ENCODE measurements around the gene RFC2. TPM values are rescaled to one million over a fixed set of nuclear protein-coding genes. Genes with fewer than 3 reads are reported as not detected.
"Not testable (repeated sequence)": the region's sequence is repeated elsewhere in the genome, so short reads cannot be mapped to it uniquely, and the experiment has no call there.

RFC2 gene
- total RNA-seq, 2 donors from 2014 or later: 13.8 to 14.3 TPM

GRCh38 chr7:74202841-74203556 is 51.2 kb downstream of the RFC2 start:
- intact Hi-C loops (cut with DNase I): no loop called here
- ATAC-seq (peak in 1 of 2 donors; percentile 32), DNase-seq (no peak)

- peak; percentile 17 for DNase-seq
- no peak for ATAC-seq
- intact Hi-C loops (cut with DNase I): no loop called here
These were observed 54.4 kb downstream of the RFC2 start for GRCh38 chr7:74199551-74200355.

- DNase-seq (peak; percentile 7), ATAC-seq (no peak)
- intact Hi-C loops (cut with DNase I): no loop called here
These were observed 56.6 kb downstream of the RFC2 start for GRCh38 chr7:74197449-74198124.

- peak; percentile 26 to 27 for ATAC-seq
- intact Hi-C loops (cut with DNase I): not testable (repeated sequence)
These were observed 58.1 kb downstream of the RFC2 start for GRCh38 chr7:74195968-74196654.

GRCh38 chr7:74195139-74195860 is 58.9 kb downstream of the RFC2 start:
- DNase-seq (peak; percentile 6), ATAC-seq (peak; percentile 28 to 38)
- intact Hi-C loops (cut with DNase I): not testable (repeated sequence)

More at GRCh38 chr7:74195968-74196654, 58.1 kb downstream of the RFC2 start:
- DNase-seq: peak; percentile 24

- DNase-seq (peak; percentile 14), ATAC-seq (no peak)
- intact Hi-C loops (cut with DNase I): no loop called here
These were observed 59.5 kb downstream of the RFC2 start for GRCh38 chr7:74194686-74195085.

- intact Hi-C loops (cut with DNase I): no loop called here
- DNase-seq: no peak
- no peak for ATAC-seq
These were observed 60.3 kb downstream of the RFC2 start for GRCh38 chr7:74193913-74194312.

- no peak for DNase-seq
- ATAC-seq: no peak
- intact Hi-C loops (cut with DNase I): no loop called here
These were observed 61.1 kb downstream of the RFC2 start for GRCh38 chr7:74193054-74193453.

- ATAC-seq: no peak
- intact Hi-C loops (cut with DNase I): no loop called here
- no peak for DNase-seq
These were observed 63.0 kb downstream of the RFC2 start for GRCh38 chr7:74191231-74191630.

- intact Hi-C loops (cut with DNase I): no loop called here
- no peak for ATAC-seq
- no peak for DNase-seq
These were observed 63.9 kb downstream of the RFC2 start for GRCh38 chr7:74190259-74190658.

GRCh38 chr7:74187915-74188675 is 66.1 kb downstream of the RFC2 start:
- intact Hi-C loops (cut with DNase I): no loop called here
- ATAC-seq: peak; percentile 48 to 63

GRCh38 chr7:74185636-74186035 is 68.6 kb downstream of the RFC2 start:
- DNase-seq (no peak), ATAC-seq (no peak)
- intact Hi-C loops (cut with DNase I): no loop called here

More at GRCh38 chr7:74187915-74188675, 66.1 kb downstream of the RFC2 start:
- no peak for DNase-seq

- no peak for ATAC-seq
- no peak for DNase-seq
- intact Hi-C loops (cut with DNase I): no loop called here
These were observed 69.2 kb downstream of the RFC2 start for GRCh38 chr7:74185016-74185415.

- intact Hi-C loops (cut with DNase I): no loop called here
- DNase-seq (no peak), ATAC-seq (peak in 1 of 2 donors; percentile 12)
These were observed 70.3 kb downstream of the RFC2 start for GRCh38 chr7:74183653-74184450.

GRCh38 chr7:74183142-74183541 is 71.1 kb downstream of the RFC2 start:
- DNase-seq: no peak
- peak in 1 of 2 donors; percentile 12 for ATAC-seq
- intact Hi-C loops (cut with DNase I): no loop called here

- intact Hi-C loops (cut with DNase I): no loop called here
- ATAC-seq (peak in 1 of 2 donors; percentile 7), DNase-seq (no peak)
These were observed 71.6 kb downstream of the RFC2 start for GRCh38 chr7:74182453-74183090.

- no peak for ATAC-seq
- intact Hi-C loops (cut with DNase I): no loop called here
These were observed 72.4 kb downstream of the RFC2 start for GRCh38 chr7:74181821-74182220.

More at GRCh38 chr7:74181821-74182220, 72.4 kb downstream of the RFC2 start:
- no peak for DNase-seq
